CD14-positive monocyte (primary cell): ENCODE results near the gene GRIN2A. TPM values are rescaled to one million over a fixed set of nuclear protein-coding genes. Genes with fewer than 3 reads are reported as not detected.

Experiments used
- DNase-seq, 3 donors: peaks; one replicate each; pipeline ENCODE4 v3.0.0-alpha.2; 2011 to 2022
- H2AFZ ChIP-seq: 2 replicates; pipeline ENCODE4 v1.6.0; 2012; ENCODE audit warnings: mild to moderate bottlenecking, low read depth, low read length, inconsistent platforms; ENCODE audit not compliant: insufficient read depth, poor library complexity, severe bottlenecking
- H3K27ac ChIP-seq, 2 donors: 1 replicate in 1 of 2; 2 replicates in 1 of 2; pipeline ENCODE4 v1.5.1; 2012 to 2013; ENCODE audit warnings: low read length in 2 of 2, control low read depth in 1 of 2, inconsistent platforms in 1 of 2, low read depth in 1 of 2, mild to moderate bottlenecking in 1 of 2
- H3K27me3 ChIP-seq, 2 donors: one replicate each; pipeline versions ENCODE4 v1.6.0 to v1.6.1; 2011 to 2013; ENCODE audit warnings: low read length in 2 of 2; ENCODE audit not compliant: control insufficient read depth in 2 of 2, insufficient read depth in 2 of 2
- H3K36me3 ChIP-seq, 2 donors: replicated peaks in 1 of 2; 1 replicate in 1 of 2; 2 replicates in 1 of 2; pipeline versions ENCODE4 v1.5.1 to v1.6.1; 2012 to 2013; ENCODE audit warnings: low read length in 2 of 2, control low read depth in 1 of 2, inconsistent platforms in 1 of 2, mild to moderate bottlenecking in 1 of 2; ENCODE audit not compliant: insufficient read depth in 2 of 2, control insufficient read depth in 1 of 2
- H3K4me1 ChIP-seq, 2 donors: 1 replicate in 1 of 2; 2 replicates in 1 of 2; pipeline versions ENCODE4 v1.5.1 to v1.6.1; 2012 to 2013; ENCODE audit warnings: low read length in 2 of 2, control low read depth in 1 of 2, inconsistent platforms in 1 of 2, mild to moderate bottlenecking in 1 of 2, moderate library complexity in 1 of 2; ENCODE audit not compliant: insufficient read depth in 2 of 2, control insufficient read depth in 1 of 2
- H3K4me2 ChIP-seq: replicated peaks from 2 replicates; pipeline ENCODE3; 2012; ENCODE audit warnings: low read length, moderate library complexity, mild to moderate bottlenecking; ENCODE audit not compliant: poor library complexity, severe bottlenecking; ENCODE audit errors: extremely low read depth
- H3K4me3 ChIP-seq, 3 experiments: fragments of 200-600 bp in 1 of 3; sonication (generic) in 1 of 3; replicated peaks in 1 of 3; 1 replicate in 2 of 3; 2 replicates in 1 of 3; pipeline ENCODE4 v1.5.1; 2011 to 2013; ENCODE audit warnings: low read length in 3 of 3, mild to moderate bottlenecking in 3 of 3, control low read depth in 2 of 3, low read depth in 2 of 3, inconsistent platforms in 1 of 3, moderate library complexity in 1 of 3
- H3K79me2 ChIP-seq: 2 replicates; pipeline ENCODE4 v1.6.0; 2012; ENCODE audit warnings: mild to moderate bottlenecking, control low read depth, inconsistent platforms, low read length, moderate library complexity; ENCODE audit not compliant: insufficient read depth
- H3K9ac ChIP-seq: 2 replicates; pipeline ENCODE4 v1.6.0; 2017; ENCODE audit warnings: low read length, mild to moderate bottlenecking; ENCODE audit not compliant: insufficient read depth, poor library complexity, severe bottlenecking
- H3K9me3 ChIP-seq, 2 donors: replicated peaks in 1 of 2; 1 replicate in 1 of 2; 2 replicates in 1 of 2; pipeline versions ENCODE4 v1.5.1 to v1.6.1; 2012 to 2013; ENCODE audit warnings: low read length in 2 of 2, control low read depth in 1 of 2; ENCODE audit not compliant: control insufficient read depth in 1 of 2, insufficient read depth in 1 of 2
- H4K20me1 ChIP-seq: 2 replicates; pipeline ENCODE4 v1.6.0; 2012; ENCODE audit warnings: mild to moderate bottlenecking, low read length, control low read depth, moderate library complexity; ENCODE audit not compliant: insufficient read depth
- H3K27ac Mint-ChIP-seq, 7 donors: one replicate each; pipeline ENCODE4 v1.8.0; 2020; ENCODE audit warnings: mild to moderate bottlenecking in 7 of 7, mixed read lengths in 7 of 7, moderate library complexity in 6 of 7, inconsistent platforms in 2 of 7
- H3K27me3 Mint-ChIP-seq, 3 donors: one replicate each; pipeline ENCODE4 v1.8.0; 2021 to 2022; ENCODE audit warnings: low read depth in 3 of 3, mild to moderate bottlenecking in 3 of 3, mixed read lengths in 3 of 3, moderate library complexity in 3 of 3, inconsistent platforms in 1 of 3
- H3K36me3 Mint-ChIP-seq, 2 donors: one replicate each; pipeline ENCODE4 v1.8.0; 2020; ENCODE audit warnings: mixed read lengths in 2 of 2, inconsistent platforms in 1 of 2, mild to moderate bottlenecking in 1 of 2
- H3K4me1 Mint-ChIP-seq: one replicate; pipeline ENCODE4 v1.8.0; 2020; ENCODE audit warnings: mild to moderate bottlenecking, mixed read lengths
- H3K4me3 Mint-ChIP-seq, 2 donors: one replicate each; pipeline ENCODE4 v1.8.0; 2020; ENCODE audit warnings: mild to moderate bottlenecking in 2 of 2, mixed read lengths in 2 of 2, moderate library complexity in 1 of 2
- H3K9me3 Mint-ChIP-seq, 7 donors: one replicate each; pipeline ENCODE4 v1.8.0; 2020 to 2022; ENCODE audit warnings: mixed read lengths in 7 of 7, mild to moderate bottlenecking in 6 of 7, moderate library complexity in 6 of 7, inconsistent platforms in 2 of 7
- CTCF ChIP-seq: fragments of 200-600 bp; IDR thresholded peaks from one replicate; pipeline ENCODE4 v1.8.0; 2022; ENCODE audit warnings: antibody characterized with exemption, mild to moderate bottlenecking
- WGBS: methylation state at CpG from one replicate; pipeline ENCODE4 v1.1.5; 2013; ENCODE audit warnings: missing lambda C conversion rate; ENCODE audit not compliant: insufficient coverage; 5-methylcytosine and 5-hydroxymethylcytosine counted together
- intact Hi-C, 2 donors: fragments of 100-400 bp; cut with micrococcal nuclease; formaldehyde crosslinking; loops; one replicate each; pipeline versions ENCODE4 v1.15.0 to v1.15.1; 2023
- polyA plus RNA-seq, 3 donors: library from polyadenylated mRNA; depleted of rRNA in 1 of 3; unstranded in 2 of 3; stranded (reverse) in 1 of 3; fragments of 300-500 nt in 2 of 3; fragments of >200 nt in 1 of 3; fragmentation: Illumina TruSeq in 2 of 3; gene quantifications; 1 replicate in 2 of 3; 2 replicates in 1 of 3; pipeline ENCODE4 v1.2.3, GENCODE V29; 2012 to 2021

Gene GRIN2A
- polyA plus RNA-seq, 3 donors = not detected

GRCh38 chr16:9965079-9965478, 217.1 kb downstream of the GRIN2A start:
- 94% methylated on average over 2 of the region's 3 CpGs for WGBS
- H3K27me3 ChIP-seq = no peaks in the 10 kb centered on the region
- no peak overlapping the region for H3K4me3 ChIP-seq
- no peak for TF ChIP-seq CTCF
- H3K4me1 ChIP-seq = no peaks in the 10 kb centered on the region
- no peak overlapping the region for H3K27ac ChIP-seq
- DNase-seq = no peak
- H3K27ac Mint-ChIP-seq = no peak overlapping the region
- no peaks in the 10 kb centered on the region for H4K20me1 ChIP-seq
- no peaks in the 10 kb centered on the region for H3K36me3 ChIP-seq
- peaks cover 0 to 1% (median 0%) of the 10 kb centered on the region in 3 donors for H3K27me3 Mint-ChIP-seq
- peaks cover 0 to 5% (median 2%) of the 10 kb centered on the region in 7 donors for H3K9me3 Mint-ChIP-seq
- no peaks in the 10 kb centered on the region for H3K36me3 Mint-ChIP-seq
- H3K4me3 Mint-ChIP-seq = no peak overlapping the region
- no peaks in the 10 kb centered on the region for H3K9me3 ChIP-seq
- no peaks in the 10 kb centered on the region for H3K4me1 Mint-ChIP-seq
- H3K4me2 ChIP-seq = no peak overlapping the region
- no peaks in the 10 kb centered on the region for H3K79me2 ChIP-seq
- H2AFZ ChIP-seq = no peak overlapping the region
- intact Hi-C loops = no loop called here
- no peak overlapping the region for H3K9ac ChIP-seq

DNA sequence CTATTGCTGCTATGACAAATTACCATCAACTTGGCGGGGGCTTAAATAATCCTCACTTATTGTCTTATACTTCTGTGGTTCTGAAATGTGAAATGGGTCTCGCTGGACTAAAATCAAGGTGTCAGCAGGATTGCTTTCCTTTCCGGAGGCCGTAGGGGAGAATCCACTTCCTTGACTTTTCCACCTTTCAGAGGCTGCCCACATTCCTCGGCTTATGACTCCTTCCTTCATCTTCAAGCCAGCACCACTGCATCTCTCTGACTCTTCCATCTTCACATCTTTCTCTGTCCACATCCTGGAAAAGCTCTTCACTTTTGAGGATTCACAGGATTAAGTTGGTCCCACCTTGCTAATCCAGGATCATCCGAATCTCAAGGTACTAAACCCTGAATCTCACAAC, 217.8 kb downstream of the GRIN2A start:
- Mint-ChIP-seq H3K9me3 (peaks cover 0 to 5% (median 2%) of the 10 kb centered on the region in 7 donors), H3K4me3 (no peak overlapping the region), H3K27ac (no peak overlapping the region), H3K36me3 (no peaks in the 10 kb centered on the region), H3K4me1 (no peaks in the 10 kb centered on the region), H3K27me3 (peaks cover 0 to 1% (median 0%) of the 10 kb centered on the region in 3 donors)
- intact Hi-C loops = no loop called here
- no peak overlapping the region for H3K4me2 ChIP-seq
- no peaks in the 10 kb centered on the region for H3K27me3 ChIP-seq
- no peak overlapping the region for H3K27ac ChIP-seq
- no peak overlapping the region for H3K9ac ChIP-seq
- DNase-seq = no peak
- H3K79me2 ChIP-seq = no peaks in the 10 kb centered on the region
- H4K20me1 ChIP-seq = no peaks in the 10 kb centered on the region
- H3K4me3 ChIP-seq = no peak overlapping the region
- WGBS = 83% methylated on average over 3 of the region's 6 CpGs
- H3K4me1 ChIP-seq = no peaks in the 10 kb centered on the region
- no peak overlapping the region for H2AFZ ChIP-seq
- no peaks in the 10 kb centered on the region for H3K9me3 ChIP-seq
- no peaks in the 10 kb centered on the region for H3K36me3 ChIP-seq
- no peak for TF ChIP-seq CTCF
